Measurements from ENCODE around the gene LDLRAD3.

LDLRAD3 gene

GRCh38 chr11:36091256-36091811 lies 147.5 kb downstream of the LDLRAD3 start:
- TF ChIP-seq, protein P1, sequence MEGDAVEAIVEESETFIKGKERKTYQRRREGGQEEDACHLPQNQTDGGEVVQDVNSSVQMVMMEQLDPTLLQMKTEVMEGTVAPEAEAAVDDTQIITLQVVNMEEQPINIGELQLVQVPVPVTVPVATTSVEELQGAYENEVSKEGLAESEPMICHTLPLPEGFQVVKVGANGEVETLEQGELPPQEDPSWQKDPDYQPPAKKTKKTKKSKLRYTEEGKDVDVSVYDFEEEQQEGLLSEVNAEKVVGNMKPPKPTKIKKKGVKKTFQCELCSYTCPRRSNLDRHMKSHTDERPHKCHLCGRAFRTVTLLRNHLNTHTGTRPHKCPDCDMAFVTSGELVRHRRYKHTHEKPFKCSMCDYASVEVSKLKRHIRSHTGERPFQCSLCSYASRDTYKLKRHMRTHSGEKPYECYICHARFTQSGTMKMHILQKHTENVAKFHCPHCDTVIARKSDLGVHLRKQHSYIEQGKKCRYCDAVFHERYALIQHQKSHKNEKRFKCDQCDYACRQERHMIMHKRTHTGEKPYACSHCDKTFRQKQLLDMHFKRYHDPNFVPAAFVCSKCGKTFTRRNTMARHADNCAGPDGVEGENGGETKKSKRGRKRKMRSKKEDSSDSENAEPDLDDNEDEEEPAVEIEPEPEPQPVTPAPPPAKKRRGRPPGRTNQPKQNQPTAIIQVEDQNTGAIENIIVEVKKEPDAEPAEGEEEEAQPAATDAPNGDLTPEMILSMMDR (conservative IDR thresholded peaks at IDR 0.05; ENCODE audit: low read length) = no peak
- no peak overlapping the region for H3K4me3 ChIP-seq (ENCODE audit: low read length)
- no peak for DNase-seq (ENCODE audit: low read depth)

DNA sequence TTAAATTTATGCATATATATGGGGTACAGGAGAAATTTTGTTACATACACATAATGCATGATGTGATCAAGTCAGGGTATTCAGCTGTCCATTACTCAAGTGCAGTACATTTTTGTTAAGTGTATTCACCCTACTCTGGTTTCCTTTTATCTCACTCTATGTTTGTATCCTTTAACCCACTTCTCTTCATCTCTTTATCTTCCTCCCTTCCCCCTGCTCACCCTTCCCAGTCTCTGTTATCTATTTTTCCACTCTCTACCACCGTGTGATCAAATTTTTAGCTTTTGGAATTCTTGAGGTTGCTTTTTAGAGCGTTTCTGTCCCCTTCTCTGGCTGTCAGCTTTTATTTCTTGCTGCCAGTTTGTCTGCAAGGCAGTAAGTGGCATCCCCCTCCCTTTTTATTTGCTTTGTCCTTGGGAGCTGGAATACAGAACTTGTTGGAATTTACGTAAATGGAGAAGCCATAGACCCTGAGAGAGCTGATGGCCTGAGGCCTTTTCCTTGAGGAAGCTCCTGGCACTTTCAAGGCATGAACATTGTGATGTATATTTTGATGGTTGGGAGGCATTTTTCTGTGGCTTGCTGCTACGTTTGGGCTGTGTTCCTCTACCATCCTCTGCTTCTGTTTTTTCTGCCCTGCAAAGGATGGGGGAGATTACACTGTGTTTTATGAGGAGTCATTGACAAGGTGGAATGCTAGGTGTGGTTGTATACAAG lies 148.6 kb downstream of the LDLRAD3 start:
- TF ChIP-seq, protein P1 (conservative IDR thresholded peaks at IDR 0.05; ENCODE audit: low read length) = no peak
- DNase-seq (ENCODE audit: low read depth) = no peak
- no peak overlapping the region for H3K4me3 ChIP-seq (ENCODE audit: low read length)

DNA sequence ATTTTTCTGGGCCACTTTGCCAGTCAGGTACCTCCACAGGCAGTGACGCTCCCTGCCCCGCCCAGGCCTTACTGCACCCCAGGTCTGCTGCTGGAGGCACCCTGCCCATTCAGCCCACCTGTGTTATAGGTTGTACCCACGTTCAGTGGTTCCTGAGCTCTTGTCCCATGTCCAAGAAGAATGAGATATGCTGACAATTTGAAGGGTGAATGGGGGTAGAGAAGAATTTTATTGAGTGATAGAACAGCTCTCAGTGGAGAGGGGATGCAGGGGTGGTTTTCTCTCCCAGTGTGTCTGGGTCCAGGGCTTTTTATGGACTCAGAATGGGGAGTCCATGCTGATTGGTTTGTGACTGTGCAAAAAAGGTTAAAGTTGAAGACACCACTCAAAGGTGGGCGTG lies 149.7 kb downstream of the LDLRAD3 start:
- DNase-seq (ENCODE audit: low read depth) = no peak
- H3K4me3 ChIP-seq (ENCODE audit: low read length) = no peak overlapping the region
- TF ChIP-seq, protein P1 (conservative IDR thresholded peaks at IDR 0.05; ENCODE audit: low read length) = no peak

DNA sequence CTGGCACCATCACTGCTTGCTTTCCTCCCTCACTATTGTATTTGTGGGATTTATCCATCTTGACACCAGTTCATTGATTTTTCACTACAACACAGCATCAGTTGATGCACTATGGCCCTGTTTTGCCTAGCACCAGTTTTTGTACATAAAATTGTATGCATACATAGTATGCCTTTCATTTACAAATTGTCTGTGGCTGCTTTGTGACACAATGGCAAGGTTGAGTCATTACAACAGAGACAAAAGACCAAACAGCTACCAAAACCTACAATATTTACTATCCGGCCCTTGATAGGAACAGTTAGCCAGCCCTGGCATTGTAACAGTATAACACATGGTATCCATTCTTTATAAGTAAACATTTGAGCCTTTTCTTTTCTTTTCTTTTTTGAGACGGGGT lies 150.3 kb downstream of the LDLRAD3 start:
- TF ChIP-seq, protein P1 (conservative IDR thresholded peaks at IDR 0.05; ENCODE audit: low read length) = no peak
- DNase-seq (ENCODE audit: low read depth) = no peak
- H3K4me3 ChIP-seq (ENCODE audit: low read length) = no peak overlapping the region

GRCh38 chr11:36095716-36096115 lies 151.9 kb downstream of the LDLRAD3 start:
- DNase-seq (ENCODE audit: low read depth) = no peak
- TF ChIP-seq, protein P1 (conservative IDR thresholded peaks at IDR 0.05; ENCODE audit: low read length) = no peak
- no peak overlapping the region for H3K4me3 ChIP-seq (ENCODE audit: low read length)

- no peak for DNase-seq (ENCODE audit: low read depth)
- TF ChIP-seq, protein P1 (conservative IDR thresholded peaks at IDR 0.05; ENCODE audit: low read length) = no peak
Measured at GRCh38 chr11:36097219-36097650, 153.4 kb downstream of the LDLRAD3 start.

GRCh38 chr11:36098087-36098486 lies 154.2 kb downstream of the LDLRAD3 start:
- TF ChIP-seq, protein P1 (conservative IDR thresholded peaks at IDR 0.05; ENCODE audit: low read length) = no peak
- DNase-seq (ENCODE audit: low read depth) = peak; percentile 6
- no peak overlapping the region for H3K4me3 ChIP-seq (ENCODE audit: low read length)

More at GRCh38 chr11:36097219-36097650, 153.4 kb downstream of the LDLRAD3 start:
- H3K4me3 ChIP-seq (ENCODE audit: low read length) = no peak overlapping the region
